NB4 (cell line): ENCODE measurements around the gene MRPL39.

Experiments
- MYC ChIP-seq: IDR thresholded peaks from 2 replicates; pipeline ENCODE4 v1.6.1; 2011; ENCODE audit warnings: low read depth, low read length
- POLR2A ChIP-seq: IDR thresholded peaks from 2 replicates; pipeline ENCODE4 v1.6.1; 2011; ENCODE audit warnings: mild to moderate bottlenecking; ENCODE audit not compliant: insufficient read length; ENCODE audit errors: extremely low read depth
- TF ChIP-seq, protein P1 (sequence below): IDR thresholded peaks from one replicate; pipeline ENCODE4 v1.5.1; 2012; ENCODE audit warnings: low read depth, low read length

DNA sequence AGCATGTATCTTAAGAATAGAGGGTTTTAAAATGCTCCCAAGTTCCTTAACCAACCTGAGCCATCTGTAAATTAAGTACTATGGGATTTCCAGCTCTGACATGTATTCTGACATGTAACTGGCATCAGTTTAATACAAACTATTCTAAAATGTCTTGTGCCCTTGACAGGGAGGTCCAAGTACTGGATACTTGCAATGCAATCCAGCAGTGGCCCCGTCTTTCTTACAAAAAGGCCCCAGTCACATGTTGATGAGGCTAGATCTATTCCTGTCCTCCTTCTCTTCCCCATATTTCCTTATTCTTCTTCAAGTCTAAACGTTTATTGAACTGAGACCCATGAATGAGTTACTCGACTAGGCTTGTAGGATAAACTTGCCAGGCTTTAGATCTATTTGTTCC, 46.4 kb downstream of the MRPL39 start:
- TF ChIP-seq, protein P1, sequence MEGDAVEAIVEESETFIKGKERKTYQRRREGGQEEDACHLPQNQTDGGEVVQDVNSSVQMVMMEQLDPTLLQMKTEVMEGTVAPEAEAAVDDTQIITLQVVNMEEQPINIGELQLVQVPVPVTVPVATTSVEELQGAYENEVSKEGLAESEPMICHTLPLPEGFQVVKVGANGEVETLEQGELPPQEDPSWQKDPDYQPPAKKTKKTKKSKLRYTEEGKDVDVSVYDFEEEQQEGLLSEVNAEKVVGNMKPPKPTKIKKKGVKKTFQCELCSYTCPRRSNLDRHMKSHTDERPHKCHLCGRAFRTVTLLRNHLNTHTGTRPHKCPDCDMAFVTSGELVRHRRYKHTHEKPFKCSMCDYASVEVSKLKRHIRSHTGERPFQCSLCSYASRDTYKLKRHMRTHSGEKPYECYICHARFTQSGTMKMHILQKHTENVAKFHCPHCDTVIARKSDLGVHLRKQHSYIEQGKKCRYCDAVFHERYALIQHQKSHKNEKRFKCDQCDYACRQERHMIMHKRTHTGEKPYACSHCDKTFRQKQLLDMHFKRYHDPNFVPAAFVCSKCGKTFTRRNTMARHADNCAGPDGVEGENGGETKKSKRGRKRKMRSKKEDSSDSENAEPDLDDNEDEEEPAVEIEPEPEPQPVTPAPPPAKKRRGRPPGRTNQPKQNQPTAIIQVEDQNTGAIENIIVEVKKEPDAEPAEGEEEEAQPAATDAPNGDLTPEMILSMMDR: no peak
- TF ChIP-seq POLR2A: no peak
- no peak for TF ChIP-seq MYC
